HCT116 (cell line): ENCODE data around the gene EHD4. TPM values are rescaled to one million over a fixed set of nuclear protein-coding genes. Genes with fewer than 3 reads are reported as not detected.

Source experiments
- ATAC-seq: fragments of 200-7000 bp; cut with Tn5 transposase; 2 replicates; pipeline ENCODE4 v1.9.1; 2020; ENCODE audit warnings: mild to moderate bottlenecking, moderate library complexity
- BruUV-seq: library from RNA; stranded (reverse); fragments of 400-500 nt; replicated peaks from 2 replicates; lab custom pipeline; 2021; lab: Mats Ljungman, UMichigan
- CTCF ChIA-PET: fragments of 300-600 bp; sonication (Branson Sonifier 250); formaldehyde crosslinking; loops from one replicate; lab custom pipeline; 2021; ENCODE audit warnings: antibody characterized with exemption; lab: Charles Lee
- POLR2A ChIA-PET: fragments of 300-600, 350-600 bp; sonication (Branson Sonifier 250); formaldehyde crosslinking; loops from one replicate; lab custom pipeline; 2021; ENCODE audit warnings: antibody characterized with exemption; lab: Charles Lee
- RAD21 ChIA-PET, 2 experiments: fragments of 300-600 bp; sonication (Branson Sonifier 250); formaldehyde crosslinking; loops; one replicate each; lab custom pipeline; 2023; ENCODE audit warnings: low total read pairs in 2 of 2; ENCODE audit not compliant: uncharacterized antibody in 2 of 2, unreplicated experiment in 2 of 2, low non-redundant PET in 1 of 2; lab: Charles Lee
- DNase-seq: peaks from one replicate; pipeline ENCODE4 v3.0.0-alpha.2; 2010; ENCODE audit warnings: low read depth, low spot score
- H2AFZ ChIP-seq: fragments of 200-600 bp; shearing (Covaris generic), sonication (generic); 2 replicates; pipeline ENCODE4 v1.6.1; 2017; ENCODE audit warnings: low read depth, mixed run types, mixed read lengths, antibody characterized with exemption, low read length; ENCODE audit not compliant: poor library complexity, severe bottlenecking
- H3K27ac ChIP-seq: 2 replicates; pipeline ENCODE4 v1.5.1; 2012; ENCODE audit warnings: low read depth, low read length
- H3K27me3 ChIP-seq: fragments of 200-600 bp; sonication (generic); 2 replicates; pipeline ENCODE4 v1.6.1; 2016; ENCODE audit warnings: mixed run types, low read length, mixed read lengths; ENCODE audit not compliant: insufficient read depth
- H3K36me3 ChIP-seq, 2 experiments: fragments of 200-500 bp in 1 of 2; fragments of 200-600 bp in 1 of 2; sonication (Bioruptor generic) in 1 of 2; sonication (generic) in 1 of 2; 2 replicates each; pipeline versions ENCODE4 v1.5.1 to v1.6.1; 2014 to 2016; ENCODE audit warnings: low read length in 2 of 2, inconsistent platforms in 1 of 2, mixed read lengths in 1 of 2, mixed run types in 1 of 2; ENCODE audit not compliant: insufficient read depth in 2 of 2, control insufficient read depth in 1 of 2
- H3K4me1 ChIP-seq, 2 experiments: fragments of 200-600 bp in 1 of 2; sonication (generic) in 1 of 2; 2 replicates each; pipeline versions ENCODE4 v1.5.1 to v1.6.1; 2012 to 2017; ENCODE audit warnings: low read length in 2 of 2, inconsistent platforms in 1 of 2, mild to moderate bottlenecking in 1 of 2, mixed read lengths in 1 of 2, mixed run types in 1 of 2, moderate library complexity in 1 of 2; ENCODE audit not compliant: insufficient read depth in 2 of 2, control insufficient read depth in 1 of 2
- H3K4me2 ChIP-seq: fragments of 200-600 bp; sonication (generic); 2 replicates; pipeline ENCODE4 v1.6.1; 2017; ENCODE audit warnings: mixed run types, low read length, mixed read lengths
- H3K4me3 ChIP-seq, 2 experiments: fragments of 200-600 bp in 1 of 2; sonication (generic) in 1 of 2; replicated peaks in 1 of 2; 2 replicates each; pipeline ENCODE4 v1.5.1; 2011 to 2016; ENCODE audit warnings: low read length in 2 of 2, control low read depth in 1 of 2, low read depth in 1 of 2, mild to moderate bottlenecking in 1 of 2, mixed read lengths in 1 of 2, mixed run types in 1 of 2
- H3K79me2 ChIP-seq: fragments of 200-600 bp; sonication (generic); 2 replicates; pipeline ENCODE4 v1.6.1; 2017; ENCODE audit warnings: mild to moderate bottlenecking, mixed run types, low read length, moderate library complexity, mixed read lengths; ENCODE audit not compliant: insufficient read depth
- H3K9ac ChIP-seq: fragments of 200-600 bp; sonication (generic); 2 replicates; pipeline ENCODE4 v1.6.1; 2016; ENCODE audit warnings: low read length, mixed read lengths
- H3K9me2 ChIP-seq: fragments of 200-600 bp; sonication (generic), shearing (Covaris generic); 2 replicates; pipeline ENCODE4 v1.6.1; 2017; ENCODE audit warnings: mixed run types, mild to moderate bottlenecking, moderate library complexity; ENCODE audit not compliant: insufficient read depth
- H3K9me3 ChIP-seq, 2 experiments: fragments of 200-500 bp in 1 of 2; fragments of 200-600 bp in 1 of 2; sonication (Bioruptor generic) in 1 of 2; sonication (generic) in 1 of 2; 2 replicates each; pipeline ENCODE4 v1.6.1; 2014 to 2017; ENCODE audit warnings: low read length in 2 of 2, mixed read lengths in 2 of 2, inconsistent platforms in 1 of 2, low read depth in 1 of 2, mild to moderate bottlenecking in 1 of 2, mixed run types in 1 of 2, moderate library complexity in 1 of 2; ENCODE audit not compliant: control insufficient read depth in 1 of 2, insufficient read depth in 1 of 2
- H4K20me1 ChIP-seq: fragments of 200-600 bp; sonication (generic), shearing (Covaris generic); 2 replicates; pipeline ENCODE4 v1.6.1; 2017; ENCODE audit warnings: mixed run types, mild to moderate bottlenecking, moderate library complexity; ENCODE audit not compliant: insufficient read depth
- CBX3 ChIP-seq: IDR thresholded peaks from 2 replicates; pipeline ENCODE4 v1.6.1; 2012; ENCODE audit warnings: low read depth
- EGR1 ChIP-seq: IDR thresholded peaks from 2 replicates; pipeline ENCODE4 v1.6.1; 2012; ENCODE audit warnings: low read depth
- POLR2A ChIP-seq: IDR thresholded peaks from 2 replicates; pipeline ENCODE4 v1.7.0; 2011; ENCODE audit warnings: borderline replicate concordance; ENCODE audit not compliant: insufficient read depth, insufficient read length; ENCODE audit errors: extremely low read depth
- POLR2AphosphoS5 ChIP-seq: IDR thresholded peaks from 2 replicates; pipeline ENCODE4 v1.6.1; 2011; ENCODE audit warnings: mild to moderate bottlenecking, low read depth, low read length, moderate library complexity
- TCF7L2 ChIP-seq: IDR thresholded peaks from 2 replicates; pipeline ENCODE4 v1.7.0; 2011; ENCODE audit warnings: borderline replicate concordance, inconsistent platforms; ENCODE audit not compliant: insufficient read depth, insufficient read length; ENCODE audit errors: extremely low read depth
- YY1 ChIP-seq: IDR thresholded peaks from 2 replicates; pipeline ENCODE4 v1.6.1; 2011; ENCODE audit warnings: low read length, low read depth, moderate library complexity, mild to moderate bottlenecking; ENCODE audit not compliant: insufficient replicate concordance; ENCODE audit errors: extremely low read depth
- ZBTB33 ChIP-seq: IDR thresholded peaks from 2 replicates; pipeline ENCODE4 v1.6.1; 2011; ENCODE audit warnings: mild to moderate bottlenecking, low read length, moderate library complexity; ENCODE audit not compliant: insufficient replicate concordance; ENCODE audit errors: extremely low read depth
- intact Hi-C: fragments of 100-400 bp; cut with micrococcal nuclease; formaldehyde crosslinking; loops from 2 replicates; pipeline ENCODE4 v1.10.0; 2022
- total RNA-seq: library from RNA; stranded (reverse); gene quantifications from one replicate; pipeline ENCODE4 v1.2.1, GENCODE V29; 2021; ENCODE audit not compliant: unreplicated experiment

Gene EHD4
- total RNA-seq, 1 experiment from 2014 or later: 28.0 TPM

GRCh38 chr15:41961001-41961518 is 11.3 kb downstream of the EHD4 start:
- no peak overlapping the region for H3K4me2 ChIP-seq
- no peaks in the 10 kb centered on the region for H3K36me3 ChIP-seq
- H3K9me3 ChIP-seq: no peaks in the 10 kb centered on the region
- intact Hi-C loops: no loop called here
- H3K27me3 ChIP-seq: no peaks in the 10 kb centered on the region
- no TSS peak for BruUV-seq
- H3K4me1 ChIP-seq: peaks cover 0 to 2% of the 10 kb centered on the region in 2 experiments; a peak in 1 of 4 replicates
- RAD21 ChIA-PET: no interaction called here
- ATAC-seq (no peak), DNase-seq (no peak)
- no peaks in the 10 kb centered on the region for H3K9me2 ChIP-seq
- H3K79me2 ChIP-seq: peaks cover 88% of the 10 kb centered on the region
- no peak for TF ChIP-seq POLR2A
- no peak for TF ChIP-seq TCF7L2
- TF ChIP-seq ZBTB33: no peak
- no peak for TF ChIP-seq CBX3
- no peak for TF ChIP-seq EGR1
- TF ChIP-seq POLR2AphosphoS5: no peak
- no peak for TF ChIP-seq YY1
- H3K4me3 ChIP-seq: no peak overlapping the region
- no peak overlapping the region for H3K27ac ChIP-seq
- POLR2A ChIA-PET: interaction anchor here (1.3 to 1.7 kb wide), 2 partner anchors 12 to 20 kb away, joined by 4 to 8 read pairs; partner anchors contain the start of gene EHD4
- H2AFZ ChIP-seq: no peak overlapping the region
- H3K9ac ChIP-seq: no peak overlapping the region
- H4K20me1 ChIP-seq: peaks cover 7% of the 10 kb centered on the region; the same call in 1 of the 2 replicates
- CTCF ChIA-PET: interaction anchor here (0.7 to 1.4 kb wide), 2 partner anchors 12 to 21 kb away, joined by 3 to 6 read pairs; partner anchors contain the start of gene EHD4
